ENCODE results near the gene SFXN5. TPM values are rescaled to one million over a fixed set of nuclear protein-coding genes. Genes with fewer than 3 reads are reported as not detected.

The SFXN5 gene
- total and polyA plus RNA-seq, 2 experiments from 2014 or later = 10.0 to 16.4 TPM

DNA sequence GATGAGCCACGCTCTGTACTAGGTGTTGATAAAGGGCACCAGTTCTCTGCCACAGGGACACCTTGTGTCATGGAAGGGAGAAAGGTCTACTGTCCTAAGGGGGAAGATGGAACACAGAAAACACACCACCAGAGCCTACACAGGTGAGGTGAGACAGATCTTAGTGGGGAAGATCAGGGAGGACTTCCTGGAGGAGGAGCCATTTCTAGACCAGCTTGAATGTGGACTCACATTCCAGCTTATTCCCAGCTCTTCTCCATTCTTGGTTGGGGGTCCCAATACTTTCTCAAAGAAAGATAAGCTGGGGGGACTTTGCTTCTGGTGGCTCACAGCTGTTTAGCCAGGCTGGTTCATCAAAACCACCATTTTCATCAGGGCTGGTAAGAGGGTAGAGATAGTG lies 118.0 kb downstream of the SFXN5 start:
- no peak overlapping the region for H3K9ac ChIP-seq
- H3K27me3 ChIP-seq (replicated peaks; ENCODE audit: insufficient read depth) = no peaks in the 10 kb centered on the region
- DNase-seq = no peak
- H4K20me1 ChIP-seq (ENCODE audit: insufficient read depth) = no peaks in the 10 kb centered on the region
- H3K4me1 ChIP-seq (ENCODE audit: insufficient read depth) = no peaks in the 10 kb centered on the region
- TF ChIP-seq EZH2 (IDR thresholded peaks at IDR 0.05; ENCODE audit: insufficient read depth, poor library complexity, severe bottlenecking) (no peak), EZH2phosphoT487 (IDR thresholded peaks at IDR 0.05; ENCODE audit: insufficient read depth, low read depth) (no peak)
- H2AFZ ChIP-seq = no peak overlapping the region
- H3K79me2 ChIP-seq (ENCODE audit: insufficient read depth) = no peaks in the 10 kb centered on the region
- H3K9me2 ChIP-seq (ENCODE audit: insufficient read depth) = no peaks in the 10 kb centered on the region
- H3K4me2 ChIP-seq (ENCODE audit: unreplicated experiment) = no peak overlapping the region
- no peaks in the 10 kb centered on the region for H3K9me3 ChIP-seq (ENCODE audit: low read depth)
- WGBS, 2 experiments (ENCODE audit: low coverage in 1 of 2, low lambda C conversion rate in 2 of 2, missing lambda C conversion rate in 2 of 2) = 100% methylated on average over 1 of the region's 1 CpG
- in situ Hi-C loops (cut with MboI) = no loop called here
- no peak overlapping the region for H3K27ac ChIP-seq
- no peak overlapping the region for H3K4me3 ChIP-seq
- H3F3A ChIP-seq (ENCODE audit: insufficient read depth) = no peaks in the 10 kb centered on the region
- H3K36me3 ChIP-seq (ENCODE audit: low read depth) = no peaks in the 10 kb centered on the region

DNA sequence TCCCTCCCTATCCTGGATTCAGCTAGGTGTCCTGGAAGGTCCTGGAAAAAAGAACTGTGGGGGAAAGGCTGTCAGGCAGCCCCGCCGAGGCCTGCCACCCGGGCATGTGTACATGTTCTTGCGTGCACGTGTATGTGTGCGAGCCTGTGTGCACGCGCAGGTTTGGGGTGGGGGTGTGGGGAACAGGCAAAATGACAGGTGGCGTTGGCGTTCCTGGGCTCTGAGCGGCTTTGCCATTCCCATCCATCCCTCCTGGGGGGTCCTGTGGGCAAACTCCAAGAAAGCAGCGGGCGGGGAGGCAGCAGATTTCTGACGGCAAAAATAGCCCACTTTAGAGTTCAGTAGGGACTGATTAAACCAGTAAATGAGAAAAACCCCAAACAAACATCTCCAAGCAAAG lies 118.6 kb downstream of the SFXN5 start:
- Histone ChIP-seq H3K27ac (no peak overlapping the region), H3K4me3 (no peak overlapping the region), H3K27me3 (replicated peaks; ENCODE audit: insufficient read depth) (no peaks in the 10 kb centered on the region), H3K9me2 (ENCODE audit: insufficient read depth) (no peaks in the 10 kb centered on the region), H3K36me3 (ENCODE audit: low read depth) (no peaks in the 10 kb centered on the region), H3K9ac (no peak overlapping the region), H3K79me2 (ENCODE audit: insufficient read depth) (no peaks in the 10 kb centered on the region), H4K20me1 (ENCODE audit: insufficient read depth) (no peaks in the 10 kb centered on the region), H2AFZ (no peak overlapping the region), H3K9me3 (ENCODE audit: low read depth) (no peaks in the 10 kb centered on the region), H3K4me2 (ENCODE audit: unreplicated experiment) (no peak overlapping the region), H3F3A (ENCODE audit: insufficient read depth) (no peaks in the 10 kb centered on the region), H3K4me1 (ENCODE audit: insufficient read depth) (no peaks in the 10 kb centered on the region)
- no peak for DNase-seq
- TF ChIP-seq EZH2phosphoT487 (IDR thresholded peaks at IDR 0.05; ENCODE audit: insufficient read depth, low read depth) (no peak), EZH2 (IDR thresholded peaks at IDR 0.05; ENCODE audit: insufficient read depth, poor library complexity, severe bottlenecking) (no peak)
- WGBS, 2 experiments (ENCODE audit: low coverage in 1 of 2, low lambda C conversion rate in 2 of 2, missing lambda C conversion rate in 2 of 2) = 98% methylated on average over 14 of the region's 14 CpGs
- in situ Hi-C loops (cut with MboI) = no loop called here

DNA sequence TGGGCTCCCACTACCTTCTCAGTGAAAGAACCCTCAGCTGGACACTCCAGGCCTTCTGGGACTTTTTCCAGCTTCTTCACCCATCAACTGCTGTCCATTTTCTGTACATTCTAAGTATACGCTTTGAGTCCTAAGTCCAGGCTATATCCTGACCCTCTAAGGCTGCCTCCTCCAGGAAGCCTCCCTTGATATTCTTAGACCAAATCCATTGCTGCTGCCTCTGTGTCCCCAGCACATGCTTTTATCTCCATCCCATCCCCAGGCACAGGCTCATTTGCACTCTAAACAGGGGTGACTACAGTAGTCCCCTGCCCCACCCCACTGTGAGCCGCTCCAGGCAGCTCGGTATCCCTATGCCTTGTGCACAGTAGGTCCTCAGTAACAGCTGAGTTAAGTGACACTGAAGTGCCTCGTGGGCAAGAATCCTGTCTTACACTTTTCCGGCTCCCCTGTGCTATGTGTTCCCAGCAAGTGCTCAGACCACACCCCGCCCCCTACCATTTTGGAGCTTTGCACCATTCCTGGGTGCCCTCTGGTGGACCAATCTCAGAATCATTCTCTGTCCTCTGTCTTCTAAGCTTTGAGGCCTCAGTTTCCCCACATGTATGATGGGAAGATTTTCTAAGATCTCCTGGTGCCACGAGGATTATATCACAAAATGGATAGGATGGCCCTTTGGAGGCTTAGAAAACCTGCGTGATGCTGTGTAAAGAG lies 119.2 kb downstream of the SFXN5 start:
- H3K9me3 ChIP-seq (ENCODE audit: low read depth) = no peaks in the 10 kb centered on the region
- H3K9me2 ChIP-seq (ENCODE audit: insufficient read depth) = no peaks in the 10 kb centered on the region
- H3K27me3 ChIP-seq (replicated peaks; ENCODE audit: insufficient read depth) = no peaks in the 10 kb centered on the region
- H3K4me1 ChIP-seq (ENCODE audit: insufficient read depth) = no peaks in the 10 kb centered on the region
- H3K79me2 ChIP-seq (ENCODE audit: insufficient read depth) = no peaks in the 10 kb centered on the region
- no peaks in the 10 kb centered on the region for H3K36me3 ChIP-seq (ENCODE audit: low read depth)
- no peak overlapping the region for H3K9ac ChIP-seq
- H2AFZ ChIP-seq = no peak overlapping the region
- no peak for DNase-seq
- H3K4me3 ChIP-seq = no peak overlapping the region
- no peak overlapping the region for H3K4me2 ChIP-seq (ENCODE audit: unreplicated experiment)
- 86 to 88% methylated on average over 8 of the region's 8 CpGs for WGBS, 2 experiments (ENCODE audit: low coverage in 1 of 2, low lambda C conversion rate in 2 of 2, missing lambda C conversion rate in 2 of 2)
- in situ Hi-C loops (cut with MboI) = no loop called here
- H3F3A ChIP-seq (ENCODE audit: insufficient read depth) = no peaks in the 10 kb centered on the region
- TF ChIP-seq EZH2phosphoT487 (IDR thresholded peaks at IDR 0.05; ENCODE audit: insufficient read depth, low read depth) = no peak
- TF ChIP-seq EZH2 (IDR thresholded peaks at IDR 0.05; ENCODE audit: insufficient read depth, poor library complexity, severe bottlenecking) = no peak
- no peak overlapping the region for H3K27ac ChIP-seq
- no peaks in the 10 kb centered on the region for H4K20me1 ChIP-seq (ENCODE audit: insufficient read depth)

DNA sequence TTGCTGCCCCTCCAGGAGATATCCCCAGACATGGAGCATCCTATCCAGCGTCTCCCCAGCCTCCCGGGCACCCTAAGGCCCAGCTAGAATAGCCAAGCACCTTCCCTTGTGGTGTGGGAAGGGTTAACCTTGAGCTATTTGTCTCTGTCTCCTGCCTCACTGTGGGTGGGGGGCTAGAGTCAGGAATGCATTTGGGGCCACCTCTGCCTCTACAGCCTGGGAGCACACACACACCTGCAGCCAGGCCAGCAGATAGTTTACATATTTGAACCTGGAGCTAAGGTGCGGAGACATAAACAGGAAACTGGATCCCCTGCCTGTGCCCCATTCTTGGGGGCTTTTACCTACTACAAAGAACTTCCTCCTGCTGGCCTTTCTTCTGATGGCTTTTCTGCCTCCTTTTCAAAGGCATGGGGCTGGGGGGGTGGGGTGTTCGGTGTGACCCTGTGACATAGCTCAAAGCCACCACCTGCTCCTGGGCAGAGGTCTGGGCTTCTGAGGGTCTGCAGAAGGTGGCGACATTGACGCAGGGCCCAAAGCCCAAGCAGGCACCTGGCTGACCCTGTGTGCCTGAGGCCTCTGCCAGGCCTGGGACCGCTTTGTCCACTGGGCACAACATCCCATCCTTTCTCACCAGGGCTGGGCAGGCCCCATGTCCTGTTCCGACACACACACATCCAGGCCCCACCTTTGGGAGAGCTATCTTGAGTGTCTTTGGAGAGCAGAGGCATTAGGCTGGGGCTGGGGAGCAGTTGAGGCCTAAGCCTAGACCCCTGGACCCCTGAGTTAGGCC lies 120.0 kb downstream of the SFXN5 start:
- in situ Hi-C loops (cut with MboI) = no loop called here
- Histone ChIP-seq H3K9ac (no peak overlapping the region), H3K36me3 (ENCODE audit: low read depth) (no peaks in the 10 kb centered on the region), H3K27me3 (replicated peaks; ENCODE audit: insufficient read depth) (no peaks in the 10 kb centered on the region), H2AFZ (no peak overlapping the region), H3K27ac (no peak overlapping the region), H3K4me2 (ENCODE audit: unreplicated experiment) (no peak overlapping the region), H3K4me3 (no peak overlapping the region), H4K20me1 (ENCODE audit: insufficient read depth) (no peaks in the 10 kb centered on the region), H3K9me3 (ENCODE audit: low read depth) (no peaks in the 10 kb centered on the region), H3F3A (ENCODE audit: insufficient read depth) (no peaks in the 10 kb centered on the region), H3K79me2 (ENCODE audit: insufficient read depth) (no peaks in the 10 kb centered on the region), H3K4me1 (ENCODE audit: insufficient read depth) (no peaks in the 10 kb centered on the region), H3K9me2 (ENCODE audit: insufficient read depth) (no peaks in the 10 kb centered on the region)
- no peak for TF ChIP-seq EZH2phosphoT487 (IDR thresholded peaks at IDR 0.05; ENCODE audit: insufficient read depth, low read depth)
- 85 to 86% methylated on average over 7 to 8 of the region's 8 CpGs for WGBS, 2 experiments (ENCODE audit: low coverage in 1 of 2, low lambda C conversion rate in 2 of 2, missing lambda C conversion rate in 2 of 2)
- no peak for DNase-seq
